Fibroblast of the conjunctiva (primary cell): ENCODE results near the gene BLOC1S3.
"Not testable (repeated sequence)": the region's sequence is repeated elsewhere in the genome, so short reads cannot be mapped to it uniquely, and the experiment has no call there.

Experiments used
- DNase-seq: peaks from one replicate; pipeline ENCODE4 v3.0.0-alpha.2; 2010; ENCODE audit warnings: low read depth

BLOC1S3 gene

DNA sequence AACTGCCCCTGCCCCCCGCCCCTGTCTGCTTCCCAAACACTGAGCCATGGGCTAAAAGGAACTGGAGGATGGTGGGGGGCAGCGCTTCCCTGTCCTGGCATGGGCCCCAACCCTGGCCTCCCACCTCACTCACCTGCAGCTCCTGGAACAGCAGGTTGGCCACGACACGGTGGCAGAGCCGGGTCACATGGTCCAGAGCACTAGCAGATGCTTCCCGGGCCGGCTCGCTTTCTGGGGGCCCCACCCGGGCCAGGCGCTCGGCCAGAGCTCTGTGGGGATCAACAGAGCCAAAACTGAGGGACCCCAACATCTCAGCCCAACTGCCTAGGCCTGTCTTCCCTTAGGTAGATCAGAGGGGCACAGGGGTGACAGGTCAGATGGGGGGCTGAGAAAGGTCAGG lies 46.1 kb downstream of the BLOC1S3 start:
- DNase-seq = no peak

DNA sequence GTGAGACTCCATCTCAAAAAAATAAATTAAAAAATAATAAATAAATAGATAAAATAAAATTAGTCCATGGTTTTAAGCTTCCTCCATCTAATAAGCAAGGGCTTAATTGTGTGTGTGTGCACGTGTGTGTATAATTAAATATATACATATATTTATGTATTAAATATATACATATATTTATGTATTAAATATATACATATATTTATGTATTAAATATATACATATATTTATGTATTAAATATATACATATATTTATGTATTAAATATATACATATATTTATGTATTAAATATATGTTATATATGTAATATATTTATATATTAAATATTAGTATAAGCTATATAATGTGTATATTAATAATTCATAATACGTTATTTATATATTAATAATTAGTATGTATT lies 50.5 kb downstream of the BLOC1S3 start:
- DNase-seq = not testable (repeated sequence)
